ENCODE measurements around the gene TNIP2.
"Not testable (repeated sequence)": the region's sequence is repeated elsewhere in the genome, so short reads cannot be mapped to it uniquely, and the experiment has no call there.

The TNIP2 gene

GRCh38 chr4:2768124-2768523 lies 12.0 kb upstream of the TNIP2 start:
- DNase-seq (ENCODE audit: low read depth in 2 of 2): no peak

- no peak for DNase-seq (ENCODE audit: low read depth in 2 of 2)
These were observed 11.6 kb upstream of the TNIP2 start for GRCh38 chr4:2767705-2768074.

- no peak for DNase-seq (ENCODE audit: low read depth in 2 of 2)
These were observed 11.0 kb upstream of the TNIP2 start for GRCh38 chr4:2767046-2767704.

GRCh38 chr4:2765832-2766526 lies 9.8 kb upstream of the TNIP2 start:
- DNase-seq (ENCODE audit: low read depth in 2 of 2): no peak

GRCh38 chr4:2763511-2763967 lies 7.4 kb upstream of the TNIP2 start:
- DNase-seq (ENCODE audit: low read depth in 2 of 2): no peak

GRCh38 chr4:2762486-2763370 lies 6.6 kb upstream of the TNIP2 start:
- not testable (repeated sequence) for DNase-seq (ENCODE audit: low read depth in 2 of 2)

DNA sequence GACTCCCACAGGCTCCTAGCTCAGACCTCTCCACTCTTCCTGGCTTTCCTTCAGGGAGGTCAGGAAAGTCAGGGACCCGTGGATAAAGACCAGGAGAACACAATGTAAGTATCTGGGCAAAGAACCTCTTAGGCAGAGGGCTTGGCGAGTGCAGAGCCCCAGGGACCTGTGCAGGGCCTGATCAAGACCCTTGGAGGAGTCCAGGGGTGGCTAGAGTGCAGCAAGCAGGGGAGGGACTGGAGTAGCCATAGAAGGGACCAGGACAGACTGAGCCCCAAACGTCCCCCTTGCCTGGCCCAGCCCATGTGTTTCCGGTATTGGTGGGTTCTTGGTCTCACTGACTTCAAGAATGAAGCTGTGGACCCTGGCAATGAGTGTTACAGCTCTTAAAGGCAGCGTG lies 5.9 kb upstream of the TNIP2 start:
- DNase-seq (ENCODE audit: low read depth in 2 of 2): no peak

DNA sequence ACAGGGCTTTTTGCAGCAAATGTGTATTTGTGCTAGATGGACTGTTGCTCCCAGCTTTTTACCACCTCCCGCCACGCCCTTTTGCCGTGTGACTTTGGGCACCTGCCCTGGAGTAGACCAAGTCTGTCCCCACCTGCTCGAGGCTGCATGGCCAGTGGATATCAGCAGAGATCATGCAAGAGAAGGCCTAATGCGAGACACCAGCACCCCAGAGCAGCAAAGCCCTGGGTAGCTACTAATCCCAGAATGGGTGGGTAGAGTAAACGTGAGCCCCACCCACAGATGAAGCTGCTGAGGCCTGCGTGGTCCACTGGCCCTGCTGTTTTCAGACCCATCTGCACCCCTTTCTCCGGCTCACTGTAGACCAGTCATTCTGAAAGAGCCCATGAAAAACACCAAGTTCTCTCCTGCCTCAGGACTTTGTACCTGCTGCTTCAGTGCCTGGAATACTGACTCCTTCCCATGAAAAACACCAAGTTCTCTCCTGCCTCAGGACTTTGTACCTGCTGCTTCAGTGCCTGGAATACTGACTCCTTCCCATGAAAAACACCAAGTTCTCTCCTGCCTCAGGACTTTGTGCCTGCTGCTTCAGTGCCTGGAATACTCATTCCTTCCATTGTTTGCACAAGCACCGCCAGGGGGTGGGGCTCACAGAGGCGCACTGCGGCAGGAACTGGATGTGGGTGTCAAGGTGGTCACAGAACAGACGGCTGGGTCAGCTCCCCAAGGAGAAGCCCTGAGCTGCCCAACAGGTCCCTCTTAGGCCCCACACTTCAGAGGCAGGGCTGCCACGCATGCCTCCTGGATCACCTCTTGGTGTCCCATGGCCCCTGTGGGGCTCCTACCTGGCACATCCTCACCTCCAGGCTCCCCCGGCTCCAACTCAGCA lies 5.1 kb upstream of the TNIP2 start:
- no peak for DNase-seq (ENCODE audit: low read depth in 2 of 2)

GRCh38 chr4:2757426-2757825 lies 1.3 kb upstream of the TNIP2 start:
- no peak for DNase-seq (ENCODE audit: low read depth in 2 of 2)

DNA sequence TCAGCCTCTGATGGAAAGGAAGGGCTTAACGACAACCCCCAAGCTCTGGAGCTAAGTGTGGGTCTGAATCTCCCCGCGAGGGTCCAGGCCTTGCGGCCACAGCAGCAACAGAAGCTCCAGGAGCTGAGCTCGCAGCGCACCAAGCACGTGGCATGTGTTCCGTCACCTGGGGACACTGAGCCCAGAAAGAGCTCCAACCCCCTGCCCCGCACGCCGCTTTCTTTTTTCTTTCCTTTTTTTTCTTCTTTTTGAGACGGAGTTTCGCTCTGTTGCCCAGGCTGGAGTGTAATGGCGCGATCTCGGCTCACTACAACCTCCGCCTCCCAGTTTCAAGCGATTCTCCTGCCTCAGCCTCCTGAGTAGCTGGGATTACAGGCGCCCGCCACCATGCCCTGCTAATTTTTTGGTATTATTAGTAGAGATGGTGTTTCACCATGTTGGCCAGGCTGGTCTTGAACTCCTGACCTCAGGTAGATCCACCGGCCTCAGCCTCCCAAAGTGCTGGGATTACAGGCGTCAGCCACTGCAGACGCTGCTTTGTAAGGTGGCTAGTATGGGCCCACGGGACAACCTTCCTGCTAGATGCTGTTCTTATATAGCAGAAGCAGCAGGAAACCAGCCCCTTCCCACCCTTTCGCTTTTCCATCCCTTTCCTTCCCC lies 685 bp upstream of the TNIP2 start:
- no peak for DNase-seq (ENCODE audit: low read depth in 2 of 2)

DNA sequence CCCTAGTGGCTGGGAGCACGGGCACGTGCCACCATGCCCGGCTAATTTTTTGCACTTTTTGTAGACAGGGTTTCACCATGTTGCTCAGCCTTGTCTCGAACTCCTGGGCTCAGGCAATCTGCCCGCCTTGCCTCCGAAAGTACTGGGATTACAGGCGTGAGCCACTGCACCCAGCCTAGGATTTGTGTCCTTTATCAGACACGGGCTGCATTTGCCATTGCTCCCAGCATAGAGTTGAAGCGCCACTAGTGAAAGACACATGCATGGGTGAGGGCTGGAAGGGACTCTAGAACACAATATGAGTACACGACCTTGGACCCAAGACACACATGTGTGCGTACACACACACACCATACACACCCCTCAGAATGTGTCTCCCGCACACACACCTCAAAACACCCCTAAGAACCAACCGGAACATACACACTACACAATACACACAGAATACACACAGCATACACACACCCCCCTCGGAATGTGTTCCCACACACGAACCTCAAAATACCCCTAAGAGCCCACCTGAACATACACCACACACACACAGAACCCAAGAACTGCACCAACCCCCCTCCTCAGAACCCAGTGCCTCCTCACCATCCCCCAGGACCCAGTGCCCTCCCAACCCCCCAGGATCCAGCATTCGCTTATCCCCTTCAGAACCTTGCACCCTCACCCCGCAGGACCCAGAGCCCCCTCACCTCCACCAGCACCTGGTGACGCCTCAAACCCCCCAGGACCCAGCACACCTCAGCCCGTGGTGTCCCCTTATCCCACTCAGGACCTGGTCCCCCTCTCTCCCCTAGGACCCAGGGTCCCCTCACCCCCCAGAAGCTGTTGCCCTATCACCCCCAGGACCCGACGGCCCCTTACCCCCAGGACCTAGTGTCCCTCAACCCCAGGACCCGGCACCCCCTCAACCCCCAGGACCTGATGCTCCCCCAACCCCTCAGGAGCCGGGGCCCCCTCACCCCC lies 1.0 kb downstream of the TNIP2 start:
- DNase-seq (ENCODE audit: low read depth in 2 of 2): no peak

DNA sequence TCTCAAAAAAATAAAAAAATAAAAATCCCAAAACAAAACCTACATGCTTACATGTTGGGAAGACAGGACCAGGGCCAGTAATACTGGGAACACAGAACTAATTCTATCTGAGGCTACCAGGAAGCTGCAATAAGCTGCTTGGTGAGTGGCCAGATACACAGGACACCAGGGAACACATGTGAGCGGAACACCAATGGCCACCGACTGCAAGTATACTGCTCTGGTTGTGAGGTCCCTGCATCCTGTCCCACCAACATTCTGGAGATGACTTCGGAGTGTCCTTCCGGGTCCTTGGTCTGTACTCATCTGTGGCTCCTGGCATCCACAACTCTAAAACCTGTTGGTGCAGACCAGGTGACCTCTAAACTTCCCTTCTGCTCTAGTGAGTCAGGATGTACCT lies 2.7 kb downstream of the TNIP2 start:
- DNase-seq (ENCODE audit: low read depth in 2 of 2): no peak

DNA sequence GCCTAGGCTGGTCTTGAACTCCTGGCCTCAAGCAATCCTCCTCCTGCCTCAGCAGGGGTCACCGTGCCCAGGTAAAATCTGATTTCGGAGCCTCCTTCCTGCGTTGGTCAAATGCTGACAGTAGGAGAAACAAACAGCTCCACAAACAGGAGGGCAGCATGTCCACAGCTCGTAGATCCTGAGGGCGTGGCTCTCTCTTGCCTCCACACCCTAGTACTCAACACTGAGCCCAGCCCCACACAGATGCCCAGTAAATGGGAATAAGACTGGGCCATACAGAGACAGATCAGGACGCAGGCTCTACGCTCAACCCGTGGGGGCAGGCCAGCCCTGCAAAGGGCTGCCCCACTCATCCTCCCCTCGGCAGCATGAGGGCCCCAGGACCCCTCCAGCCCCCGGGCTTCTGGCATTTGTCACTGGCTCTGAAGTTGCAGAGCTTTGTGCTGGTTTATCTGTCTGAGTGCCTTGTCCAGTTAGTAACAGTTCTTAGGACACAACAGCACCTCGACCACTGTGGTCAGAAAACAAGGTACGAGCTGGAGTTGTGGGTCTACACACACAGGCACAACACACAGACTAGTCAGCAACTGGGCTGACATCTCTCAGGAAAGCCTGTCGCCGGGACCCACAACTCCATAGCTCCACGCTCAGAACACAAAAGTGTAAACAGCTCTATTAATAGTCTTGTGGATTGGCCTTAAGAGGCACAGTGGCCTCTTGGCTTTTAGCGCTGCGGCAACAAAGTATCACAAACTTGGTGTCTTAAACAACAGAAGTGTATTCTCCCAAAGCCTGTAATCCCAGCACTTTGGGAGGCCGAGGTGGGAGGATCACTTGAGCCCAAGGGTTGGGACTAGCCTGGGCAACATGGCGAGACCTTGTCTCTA lies 5.2 kb downstream of the TNIP2 start:
- no peak for DNase-seq (ENCODE audit: low read depth in 2 of 2)

GRCh38 chr4:2746891-2747695 lies 9.0 kb downstream of the TNIP2 start:
- no peak for DNase-seq (ENCODE audit: low read depth in 2 of 2)

DNA sequence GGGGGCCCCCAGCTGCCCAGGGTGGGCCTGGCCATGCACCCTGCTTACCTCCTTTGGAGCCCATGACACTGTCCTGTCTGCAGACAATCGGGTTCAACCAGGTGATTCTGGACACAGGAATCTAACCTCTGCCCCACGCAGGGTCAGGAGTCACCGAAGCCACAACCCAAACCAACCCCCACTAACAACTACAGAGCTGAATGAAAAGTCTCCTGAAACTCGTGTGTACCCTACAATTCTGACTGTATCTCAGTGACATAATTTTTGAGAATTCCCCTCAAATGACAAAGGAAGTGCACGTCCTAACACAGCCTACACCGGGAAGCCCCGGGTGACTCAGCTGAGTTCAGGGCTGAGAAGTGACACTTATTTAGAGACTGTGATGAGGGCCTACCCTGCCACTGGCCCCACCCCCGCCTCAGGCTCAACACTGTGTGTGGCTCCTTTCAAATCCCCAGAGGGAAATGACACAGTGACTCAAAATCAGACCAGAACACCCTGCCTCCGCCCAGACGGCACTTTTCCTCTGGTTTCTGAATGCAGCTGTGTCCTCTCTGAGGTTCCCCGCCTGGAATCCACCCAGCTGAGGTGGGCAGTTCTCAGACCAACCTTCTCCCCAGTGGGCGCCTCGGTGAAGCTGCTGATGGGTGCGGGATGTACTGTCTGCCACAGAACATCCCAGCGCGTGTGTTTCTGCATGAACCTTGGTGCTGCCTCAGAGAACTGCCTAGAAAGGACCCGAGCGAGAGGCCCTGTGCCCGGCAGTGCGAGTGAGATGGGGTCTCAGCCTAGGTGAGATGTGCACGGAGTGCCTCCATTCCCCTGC lies 9.9 kb downstream of the TNIP2 start:
- DNase-seq (ENCODE audit: low read depth in 2 of 2): peak; percentile 93 to 96

- no peak for DNase-seq (ENCODE audit: low read depth in 2 of 2)
These were observed 10.6 kb downstream of the TNIP2 start for GRCh38 chr4:2745516-2745915.
